Neural cell (in vitro differentiated cells): ENCODE data around the gene SCTR. TPM values are rescaled to one million over a fixed set of nuclear protein-coding genes. Genes with fewer than 3 reads are reported as not detected.

Source experiments
- H2AFZ ChIP-seq: fragments of 200-600, 300-800 bp; sonication (generic), shearing (Covaris generic); 2 replicates; pipeline ENCODE4 v1.6.0; 2014; ENCODE audit warnings: low read depth, mild to moderate bottlenecking, antibody characterized with exemption, low read length, moderate library complexity
- H3F3A ChIP-seq: fragments of 200-600 bp; shearing (Covaris generic); 2 replicates; pipeline ENCODE4 v1.6.1; 2016; ENCODE audit warnings: mild to moderate bottlenecking, moderate library complexity, mixed read lengths, antibody characterized with exemption, low read length; ENCODE audit not compliant: insufficient read depth, poor library complexity, severe bottlenecking
- H3K27ac ChIP-seq: fragments of 200-600, 300-800 bp; sonication (generic), shearing (Covaris generic); 2 replicates; pipeline ENCODE4 v1.5.1; 2014; ENCODE audit warnings: mild to moderate bottlenecking, low read length, moderate library complexity
- H3K27me3 ChIP-seq: fragments of 300-800, 200-600 bp; sonication (generic), shearing (Covaris generic); 2 replicates; pipeline ENCODE4 v1.6.0; 2014; ENCODE audit warnings: mild to moderate bottlenecking, low read depth, low read length, moderate library complexity; ENCODE audit not compliant: insufficient read depth
- H3K36me3 ChIP-seq: fragments of 300-800, 200-600 bp; sonication (generic), shearing (Covaris generic); 2 replicates; pipeline ENCODE4 v1.5.1; 2014; ENCODE audit warnings: mild to moderate bottlenecking, antibody characterized with exemption, low read length, moderate library complexity; ENCODE audit not compliant: insufficient read depth
- H3K4me2 ChIP-seq: fragments of 300-800, 200-600 bp; sonication (generic), shearing (Covaris generic); 2 replicates; pipeline ENCODE4 v1.6.0; 2014; ENCODE audit warnings: mild to moderate bottlenecking, low read length
- H3K4me3 ChIP-seq: fragments of 300-800, 200-600 bp; sonication (generic), shearing (Covaris generic); 2 replicates; pipeline ENCODE4 v1.5.1; 2014; ENCODE audit warnings: mild to moderate bottlenecking, low read length, moderate library complexity
- H3K79me2 ChIP-seq: fragments of 200-600 bp; shearing (Covaris generic); replicated peaks from 2 replicates; pipeline ENCODE4 v1.6.0; 2014; ENCODE audit warnings: mild to moderate bottlenecking, low read length, moderate library complexity; ENCODE audit not compliant: insufficient read depth
- H3K9ac ChIP-seq: fragments of 300-800, 200-600 bp; sonication (generic), shearing (Covaris generic); 2 replicates; pipeline ENCODE4 v1.6.1; 2016; ENCODE audit warnings: mild to moderate bottlenecking, low read length, mixed read lengths
- H3K9me2 ChIP-seq: fragments of 200-600 bp; shearing (Covaris generic); 2 replicates; pipeline ENCODE4 v1.6.1; 2016; ENCODE audit warnings: mild to moderate bottlenecking, low read length, mixed read lengths; ENCODE audit not compliant: insufficient read depth
- H3K9me3 ChIP-seq: fragments of 200-600, 300-800 bp; sonication (generic), shearing (Covaris generic); 2 replicates; pipeline ENCODE4 v1.6.1; 2016; ENCODE audit warnings: mild to moderate bottlenecking, mixed run types, low read length, moderate library complexity, mixed read lengths
- H4K20me1 ChIP-seq: fragments of 200-600 bp; shearing (Covaris generic); 2 replicates; pipeline ENCODE4 v1.6.1; 2016; ENCODE audit warnings: mild to moderate bottlenecking, mixed run types; ENCODE audit not compliant: insufficient read depth
- CTCF ChIP-seq: fragments of 450-650 bp; IDR thresholded peaks from 2 replicates; pipeline ENCODE4 v1.5.1; 2014; ENCODE audit warnings: antibody characterized with exemption, mild to moderate bottlenecking, moderate library complexity; ENCODE audit not compliant: poor library complexity, severe bottlenecking
- EP300 ChIP-seq: fragments of 450-650 bp; conservative IDR thresholded peaks from 2 replicates; pipeline ENCODE4 v1.6.1; 2014; ENCODE audit warnings: antibody characterized with exemption, mild to moderate bottlenecking, moderate library complexity; ENCODE audit not compliant: poor library complexity, severe bottlenecking
- EZH2 ChIP-seq: fragments of 200-600, 300-800 bp; shearing (Covaris generic), sonication (generic); IDR thresholded peaks from 2 replicates; pipeline ENCODE4 v1.6.1; 2014; ENCODE audit warnings: antibody characterized with exemption, low read length, borderline replicate concordance, mild to moderate bottlenecking; ENCODE audit not compliant: insufficient read depth, poor library complexity, severe bottlenecking
- MXI1 ChIP-seq: fragments of 450-650 bp; conservative IDR thresholded peaks from 2 replicates; pipeline ENCODE4 v1.6.1; 2014; ENCODE audit warnings: antibody characterized with exemption, mild to moderate bottlenecking; ENCODE audit not compliant: poor library complexity, severe bottlenecking
- POLR2AphosphoS5 ChIP-seq: IDR thresholded peaks from 2 replicates; pipeline ENCODE4 v1.6.1; 2012
- RAD21 ChIP-seq: fragments of 450-650 bp; conservative IDR thresholded peaks from 2 replicates; pipeline ENCODE4 v1.6.1; 2014; ENCODE audit warnings: antibody characterized with exemption, mild to moderate bottlenecking, moderate library complexity
- REST ChIP-seq: IDR thresholded peaks from 2 replicates; pipeline ENCODE4 v1.6.1; 2012; ENCODE audit warnings: borderline replicate concordance
- SMC3 ChIP-seq: fragments of 450-650 bp; conservative IDR thresholded peaks from 2 replicates; pipeline ENCODE4 v1.6.1; 2014; ENCODE audit warnings: antibody characterized with exemption, mild to moderate bottlenecking, moderate library complexity; ENCODE audit not compliant: poor library complexity
- TAF1 ChIP-seq: IDR thresholded peaks from 2 replicates; pipeline ENCODE4 v1.6.1; 2012; ENCODE audit warnings: low read depth
- polyA plus RNA-seq: library from polyadenylated mRNA; depleted of rRNA; stranded (reverse); fragments of >200 nt; gene quantifications from 2 replicates; pipeline ENCODE4 v1.2.3, GENCODE V29; 2014

SCTR gene
- polyA plus RNA-seq, 1 donor from 2014 or later: 0.12 TPM

- no peak for TF ChIP-seq EP300
- Histone ChIP-seq H3K4me3 (no peak overlapping the region), H3K79me2 (no peaks in the 10 kb centered on the region), H3F3A (no peaks in the 10 kb centered on the region), H4K20me1 (no peaks in the 10 kb centered on the region), H3K27me3 (no peaks in the 10 kb centered on the region), H2AFZ (no peak overlapping the region), H3K36me3 (no peaks in the 10 kb centered on the region), H3K27ac (no peak overlapping the region), H3K9ac (no peak overlapping the region), H3K4me2 (no peak overlapping the region), H3K9me3 (no peaks in the 10 kb centered on the region), H3K9me2 (no peaks in the 10 kb centered on the region)
These were observed 26.1 kb upstream of the SCTR start for GRCh38 chr2:119550346-119550745.

- TF ChIP-seq REST: no peak
- no peak for TF ChIP-seq MXI1
- TF ChIP-seq EZH2: no peak
- TF ChIP-seq POLR2AphosphoS5: no peak
- TF ChIP-seq TAF1: no peak
- no peak for TF ChIP-seq EP300
- no peak for TF ChIP-seq SMC3
- TF ChIP-seq RAD21: no peak
- no peak for TF ChIP-seq CTCF
- Histone ChIP-seq H3K4me3 (no peak overlapping the region), H3K27ac (no peak overlapping the region), H3K9ac (no peak overlapping the region), H2AFZ (no peak overlapping the region), H3K79me2 (no peaks in the 10 kb centered on the region), H3F3A (no peaks in the 10 kb centered on the region), H3K4me2 (no peak overlapping the region), H3K9me3 (no peaks in the 10 kb centered on the region), H3K36me3 (no peaks in the 10 kb centered on the region), H3K9me2 (no peaks in the 10 kb centered on the region), H4K20me1 (no peaks in the 10 kb centered on the region), H3K27me3 (no peaks in the 10 kb centered on the region)
These were observed 25.0 kb upstream of the SCTR start for GRCh38 chr2:119549241-119549640.

GRCh38 chr2:119548516-119549120 lies 24.3 kb upstream of the SCTR start:
- no peak overlapping the region for H3K9ac ChIP-seq
- no peaks in the 10 kb centered on the region for H3K27me3 ChIP-seq
- H3K79me2 ChIP-seq: no peaks in the 10 kb centered on the region
- no peaks in the 10 kb centered on the region for H4K20me1 ChIP-seq
- no peaks in the 10 kb centered on the region for H3K36me3 ChIP-seq
- no peaks in the 10 kb centered on the region for H3K9me2 ChIP-seq
- no peak overlapping the region for H3K27ac ChIP-seq
- no peaks in the 10 kb centered on the region for H3K9me3 ChIP-seq
- H3F3A ChIP-seq: no peaks in the 10 kb centered on the region
- no peak overlapping the region for H2AFZ ChIP-seq
- no peak overlapping the region for H3K4me2 ChIP-seq
- no peak for TF ChIP-seq EP300
- H3K4me3 ChIP-seq: no peak overlapping the region
